ENCODE results near the gene CPM. TPM values are rescaled to one million over a fixed set of nuclear protein-coding genes. Genes with fewer than 3 reads are reported as not detected.

The CPM gene
- total and polyA plus RNA-seq, 2 donors (not counting 3 experiments of a cell fraction or from before 2014, with no cell fraction given), result not detected

DNA sequence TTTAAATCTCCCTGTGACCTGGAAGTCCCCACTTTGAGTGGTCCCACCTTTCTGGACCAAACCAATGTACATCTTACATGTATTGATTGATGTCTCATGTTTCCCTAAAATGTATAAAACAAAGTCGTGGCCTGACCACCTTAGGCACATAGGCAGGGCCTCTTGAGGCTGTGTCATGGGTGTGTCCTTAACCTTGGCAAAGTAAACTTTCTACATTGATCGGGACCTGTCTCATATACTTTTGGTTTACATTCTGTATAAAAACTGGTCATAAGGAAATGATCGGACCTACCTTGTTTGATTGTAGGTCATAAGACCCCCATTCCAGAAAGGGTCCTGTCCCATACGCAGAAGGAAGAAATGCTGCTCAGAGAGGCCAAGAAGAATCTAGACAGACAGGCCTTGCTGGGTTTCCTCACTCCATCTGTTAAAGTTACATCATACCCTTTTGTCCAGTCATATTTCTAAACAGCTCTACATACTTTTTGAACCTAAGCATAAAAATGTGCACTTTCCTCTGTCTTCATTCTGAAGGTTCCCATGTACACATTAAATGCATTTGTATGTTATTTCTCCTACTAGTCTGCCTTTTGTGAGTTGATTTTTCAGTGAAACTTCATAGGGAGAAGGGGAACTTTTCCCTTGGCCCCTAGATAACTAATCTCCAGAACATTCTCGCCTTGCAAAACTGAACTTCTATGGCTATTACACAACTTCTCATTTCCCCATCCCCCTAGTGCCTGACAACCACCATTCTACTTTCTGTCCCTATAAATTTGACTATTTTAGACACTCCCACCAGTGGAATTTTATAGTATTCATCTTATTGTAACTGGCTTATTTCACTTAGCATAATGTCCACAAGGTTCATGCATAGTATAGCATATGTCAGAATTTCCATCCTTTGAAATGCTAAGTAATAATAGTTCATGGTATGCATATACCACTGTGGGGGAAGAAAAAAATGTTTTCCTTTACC, 30.2 kb upstream of the CPM start:
- dilution Hi-C loops (cut with MboI; ENCODE audit: extremely low pct_ligation_motif_present, low sequenced_read_pairs), result no loop called here
- no peaks in the 10 kb centered on the region for H3K36me3 ChIP-seq (ENCODE audit: control insufficient read depth in 2 of 2, extremely low read depth in 1 of 2, insufficient read depth in 2 of 2, low read length in 2 of 2)
- BruUV-seq (replicated peaks), result no TSS peak
- H3K9me3 ChIP-seq (replicated peaks; ENCODE audit: control insufficient read depth, insufficient read depth, low read length), result no peaks in the 10 kb centered on the region
- no peak overlapping the region for H3K9ac ChIP-seq (replicated peaks; ENCODE audit: extremely low read depth, insufficient read depth, low read length)
- H4K20me1 ChIP-seq (replicated peaks; ENCODE audit: control insufficient read depth, extremely low read depth, insufficient read depth, low read length), result no peaks in the 10 kb centered on the region
- H3K4me2 ChIP-seq (ENCODE audit: insufficient read depth, low read length), result no peak overlapping the region
- no peak for FAIRE-seq
- DNase-seq (ENCODE audit: low read depth, low spot score), result no peak
- H3K4me1 ChIP-seq (ENCODE audit: control insufficient read depth, extremely low read depth, insufficient read depth, low read length), result no peaks in the 10 kb centered on the region
- no peaks in the 10 kb centered on the region for H3K79me2 ChIP-seq (ENCODE audit: control insufficient read depth, insufficient read depth, low read length)
- no peaks in the 10 kb centered on the region for H3K9me1 ChIP-seq (replicated peaks; ENCODE audit: control insufficient read depth, extremely low read depth, insufficient read depth, low read length)
- POLR2A ChIA-PET, result no interaction called here
- CTCF ChIA-PET, result no interaction called here
- H2AFZ ChIP-seq (ENCODE audit: low read depth, low read length), result no peak overlapping the region
- H3K27me3 ChIP-seq (ENCODE audit: control insufficient read depth in 2 of 2, insufficient read depth in 2 of 2, low read length in 2 of 2), result peaks cover 0 to 3% of the 10 kb centered on the region in 2 experiments
- H3K27ac ChIP-seq (ENCODE audit: insufficient read depth, low read depth, low read length), result no peak overlapping the region
- intact Hi-C loops (cut with micrococcal nuclease), result no loop called here
- TF ChIP-seq GATA2 (IDR thresholded peaks at IDR 0.05; ENCODE audit: insufficient read depth, insufficient read length, low read depth, low read length) (no peak), MYC (IDR thresholded peaks at IDR 0.05; ENCODE audit: low read depth, low read length) (no peak), JUN (IDR thresholded peaks at IDR 0.05; ENCODE audit: borderline replicate concordance, insufficient read depth, insufficient read length, low read depth) (no peak), FOS (IDR thresholded peaks at IDR 0.05; ENCODE audit: borderline replicate concordance, insufficient read depth, low read length) (no peak), POLR2AphosphoS5 (IDR thresholded peaks at IDR 0.05; ENCODE audit: insufficient read depth, low read depth, low read length) (no peak), EZH2 (IDR thresholded peaks at IDR 0.05; ENCODE audit: borderline replicate concordance, low read depth, low read length, severe bottlenecking) (no peak)
- TF ChIP-seq, protein P1, sequence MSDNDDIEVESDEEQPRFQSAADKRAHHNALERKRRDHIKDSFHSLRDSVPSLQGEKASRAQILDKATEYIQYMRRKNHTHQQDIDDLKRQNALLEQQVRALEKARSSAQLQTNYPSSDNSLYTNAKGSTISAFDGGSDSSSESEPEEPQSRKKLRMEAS (IDR thresholded peaks at IDR 0.05; ENCODE audit: insufficient read depth, insufficient read length), result no peak
- no peak overlapping the region for H3K4me3 ChIP-seq (replicated peaks in 1 of 3; ENCODE audit: insufficient read depth in 1 of 3, low read depth in 1 of 3, low read length in 3 of 3)
